Neural progenitor cell (in vitro differentiated cells): ENCODE measurements around the gene SELENOP. TPM values are rescaled to one million over a fixed set of nuclear protein-coding genes. Genes with fewer than 3 reads are reported as not detected.

ENCODE experiments used
- DNase-seq: peaks from one replicate; pipeline ENCODE4 v3.0.0-alpha.2; 2016; ENCODE audit warnings: low spot score
- H2AFZ ChIP-seq: fragments of 200-600 bp; sonication (generic); replicated peaks from 2 replicates; pipeline ENCODE4 v1.6.1; 2016; ENCODE audit warnings: antibody characterized with exemption
- H3F3A ChIP-seq: fragments of 200-600 bp; sonication (generic); 2 replicates; pipeline ENCODE4 v1.6.1; 2016; ENCODE audit warnings: antibody characterized with exemption, low read depth
- H3K27ac ChIP-seq: fragments of 200-600 bp; sonication (generic); 2 replicates; pipeline ENCODE4 v1.5.1; 2016; ENCODE audit warnings: mild to moderate bottlenecking
- H3K27me3 ChIP-seq: fragments of 200-600 bp; sonication (generic); 2 replicates; pipeline ENCODE4 v1.6.1; 2016; ENCODE audit warnings: mild to moderate bottlenecking, moderate library complexity
- H3K36me3 ChIP-seq: fragments of 200-600 bp; sonication (generic); 2 replicates; pipeline ENCODE4 v1.5.1; 2016
- H3K4me1 ChIP-seq: fragments of 200-600 bp; sonication (generic); 2 replicates; pipeline ENCODE4 v1.6.1; 2016; ENCODE audit warnings: mixed run types
- H3K4me2 ChIP-seq: fragments of 200-600 bp; sonication (generic); 2 replicates; pipeline ENCODE4 v1.6.1; 2016
- H3K4me3 ChIP-seq: fragments of 200-600 bp; sonication (generic); 2 replicates; pipeline ENCODE4 v1.5.1; 2016
- H3K79me2 ChIP-seq: fragments of 200-600 bp; sonication (generic); 2 replicates; pipeline ENCODE4 v1.6.1; 2016; ENCODE audit warnings: low read depth
- H3K9ac ChIP-seq: fragments of 200-600 bp; sonication (generic); 2 replicates; pipeline ENCODE4 v1.6.1; 2016
- H3K9me3 ChIP-seq: fragments of 200-600 bp; sonication (generic); 2 replicates; pipeline ENCODE4 v1.5.1; 2016; ENCODE audit warnings: low read depth
- H4K20me1 ChIP-seq: fragments of 200-600 bp; sonication (generic); 2 replicates; pipeline ENCODE4 v1.6.1; 2016; ENCODE audit warnings: low read depth
- H3K27ac Mint-ChIP-seq: 3 replicates; pipeline ENCODE4 v1.8.0; 2021; ENCODE audit warnings: mixed read lengths
- H3K27me3 Mint-ChIP-seq: 2 replicates; pipeline ENCODE4 v1.8.0; 2022; ENCODE audit warnings: low read depth, mild to moderate bottlenecking, inconsistent platforms, moderate library complexity, mixed read lengths; ENCODE audit not compliant: insufficient read depth
- H3K36me3 Mint-ChIP-seq: 3 replicates; pipeline ENCODE4 v1.8.0; 2021; ENCODE audit warnings: mixed read lengths
- H3K4me1 Mint-ChIP-seq: 3 replicates; pipeline ENCODE4 v1.8.0; 2021; ENCODE audit warnings: mixed read lengths
- H3K4me3 Mint-ChIP-seq: 3 replicates; pipeline ENCODE4 v1.8.0; 2021; ENCODE audit warnings: mild to moderate bottlenecking, moderate library complexity, mixed read lengths
- H3K9me3 Mint-ChIP-seq: 3 replicates; pipeline ENCODE4 v1.8.0; 2020; ENCODE audit warnings: mixed read lengths
- EZH2 ChIP-seq: fragments of 200-600 bp; sonication (generic); IDR thresholded peaks from 2 replicates; pipeline ENCODE4 v1.6.1; 2017; ENCODE audit warnings: antibody characterized with exemption, mild to moderate bottlenecking, moderate library complexity
- EZH2phosphoT487 ChIP-seq: fragments of 200-600 bp; sonication (generic); IDR thresholded peaks from 2 replicates; pipeline ENCODE4 v1.6.1; 2017; ENCODE audit warnings: antibody characterized with exemption
- total RNA-seq: library from RNA; depleted of rRNA; stranded (reverse); fragments of >200 nt; gene quantifications from 2 replicates; pipeline ENCODE4 v1.2.3, GENCODE V29; 2015; ENCODE audit warnings: low replicate concordance
- TF ChIP-seq, protein P1 (sequence below): fragments of 200-600 bp; sonication (generic); IDR thresholded peaks from 2 replicates; pipeline ENCODE4 v1.5.1; 2017; ENCODE audit warnings: antibody characterized with exemption, mild to moderate bottlenecking

Gene SELENOP
- total RNA-seq, 1 donor from 2014 or later, result 1.4 TPM

GRCh38 chr5:42753099-42753498 lies 58.6 kb downstream of the SELENOP start:
- Histone ChIP-seq H3K79me2 (no peaks in the 10 kb centered on the region), H3K4me2 (no peak overlapping the region), H3K4me3 (no peak overlapping the region), H3K27ac (no peak overlapping the region), H3K36me3 (no peaks in the 10 kb centered on the region), H4K20me1 (no peaks in the 10 kb centered on the region), H3K4me1 (no peaks in the 10 kb centered on the region), H3F3A (no peaks in the 10 kb centered on the region), H3K9me3 (no peaks in the 10 kb centered on the region), H3K27me3 (no peaks in the 10 kb centered on the region), H3K9ac (no peak overlapping the region), H2AFZ (no peak overlapping the region)
- TF ChIP-seq EZH2phosphoT487, result no peak
- TF ChIP-seq EZH2, result no peak
- TF ChIP-seq, protein P1, sequence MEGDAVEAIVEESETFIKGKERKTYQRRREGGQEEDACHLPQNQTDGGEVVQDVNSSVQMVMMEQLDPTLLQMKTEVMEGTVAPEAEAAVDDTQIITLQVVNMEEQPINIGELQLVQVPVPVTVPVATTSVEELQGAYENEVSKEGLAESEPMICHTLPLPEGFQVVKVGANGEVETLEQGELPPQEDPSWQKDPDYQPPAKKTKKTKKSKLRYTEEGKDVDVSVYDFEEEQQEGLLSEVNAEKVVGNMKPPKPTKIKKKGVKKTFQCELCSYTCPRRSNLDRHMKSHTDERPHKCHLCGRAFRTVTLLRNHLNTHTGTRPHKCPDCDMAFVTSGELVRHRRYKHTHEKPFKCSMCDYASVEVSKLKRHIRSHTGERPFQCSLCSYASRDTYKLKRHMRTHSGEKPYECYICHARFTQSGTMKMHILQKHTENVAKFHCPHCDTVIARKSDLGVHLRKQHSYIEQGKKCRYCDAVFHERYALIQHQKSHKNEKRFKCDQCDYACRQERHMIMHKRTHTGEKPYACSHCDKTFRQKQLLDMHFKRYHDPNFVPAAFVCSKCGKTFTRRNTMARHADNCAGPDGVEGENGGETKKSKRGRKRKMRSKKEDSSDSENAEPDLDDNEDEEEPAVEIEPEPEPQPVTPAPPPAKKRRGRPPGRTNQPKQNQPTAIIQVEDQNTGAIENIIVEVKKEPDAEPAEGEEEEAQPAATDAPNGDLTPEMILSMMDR, result no peak
- no peak for DNase-seq
- no peak overlapping the region for H3K4me3 Mint-ChIP-seq
- no peaks in the 10 kb centered on the region for H3K36me3 Mint-ChIP-seq
- no peaks in the 10 kb centered on the region for H3K9me3 Mint-ChIP-seq
- no peak overlapping the region for H3K27ac Mint-ChIP-seq
- no peaks in the 10 kb centered on the region for H3K4me1 Mint-ChIP-seq
- peaks cover 2% of the 10 kb centered on the region for H3K27me3 Mint-ChIP-seq

- no peaks in the 10 kb centered on the region for H3K27me3 ChIP-seq
- Mint-ChIP-seq H3K9me3 (no peaks in the 10 kb centered on the region), H3K4me3 (no peak overlapping the region), H3K27me3 (no peaks in the 10 kb centered on the region), H3K27ac (no peak overlapping the region), H3K36me3 (no peaks in the 10 kb centered on the region), H3K4me1 (no peaks in the 10 kb centered on the region)
- H3K9me3 ChIP-seq, result no peaks in the 10 kb centered on the region
- H3K4me2 ChIP-seq, result no peak overlapping the region
- no peak overlapping the region for H3K4me3 ChIP-seq
- H2AFZ ChIP-seq, result no peak overlapping the region
- TF ChIP-seq EZH2, result no peak
- TF ChIP-seq, protein P1, result no peak
- TF ChIP-seq EZH2phosphoT487, result no peak
- no peaks in the 10 kb centered on the region for H4K20me1 ChIP-seq
- no peaks in the 10 kb centered on the region for H3F3A ChIP-seq
- peak; percentile 2 for DNase-seq
- no peaks in the 10 kb centered on the region for H3K4me1 ChIP-seq
- no peaks in the 10 kb centered on the region for H3K36me3 ChIP-seq
- H3K9ac ChIP-seq, result no peak overlapping the region
- H3K27ac ChIP-seq, result no peak overlapping the region
- no peaks in the 10 kb centered on the region for H3K79me2 ChIP-seq
These were observed 60.6 kb downstream of the SELENOP start for GRCh38 chr5:42751044-42751443.

- H3K4me1 Mint-ChIP-seq, result no peaks in the 10 kb centered on the region
- Histone ChIP-seq H3K9me3 (no peaks in the 10 kb centered on the region), H3K27me3 (no peaks in the 10 kb centered on the region), H3K27ac (no peak overlapping the region), H3K9ac (no peak overlapping the region), H3K36me3 (no peaks in the 10 kb centered on the region), H4K20me1 (no peaks in the 10 kb centered on the region), H3K4me1 (peaks cover 5% of the 10 kb centered on the region), H2AFZ (no peak overlapping the region), H3K79me2 (no peaks in the 10 kb centered on the region), H3K4me3 (no peak overlapping the region), H3K4me2 (no peak overlapping the region), H3F3A (no peaks in the 10 kb centered on the region)
- DNase-seq, result no peak
- no peaks in the 10 kb centered on the region for H3K27me3 Mint-ChIP-seq
- H3K27ac Mint-ChIP-seq, result no peak overlapping the region
- no peak for TF ChIP-seq EZH2phosphoT487
- TF ChIP-seq, protein P1, result no peak
- TF ChIP-seq EZH2, result no peak
- H3K36me3 Mint-ChIP-seq, result no peaks in the 10 kb centered on the region
- H3K4me3 Mint-ChIP-seq, result no peak overlapping the region
- H3K9me3 Mint-ChIP-seq, result no peaks in the 10 kb centered on the region
These were observed 61.2 kb downstream of the SELENOP start for GRCh38 chr5:42750507-42750906.

Other genes with a start within 250 kb of the SELENOP start
- gene CCDC152, start 55.1 kb downstream of the SELENOP start, total RNA-seq, result 11.8 and 23.9 TPM in 2 replicates
- 0.17 and 0.74 TPM in 2 replicates for gene ANXA2R, start 228.4 kb upstream of the SELENOP start, total RNA-seq